Spleen (tissue), 11 donors: ENCODE results near the gene FEM1B. TPM values are rescaled to one million over a fixed set of nuclear protein-coding genes. Genes with fewer than 3 reads are reported as not detected.
"Not testable (repeated sequence)": the region's sequence is repeated elsewhere in the genome, so short reads cannot be mapped to it uniquely, and the experiment has no call there.

Experiments used
- DNase-seq: peaks from one replicate; pipeline ENCODE4 v3.0.0-alpha.2; 2020
- H3K27ac ChIP-seq, 8 donors: fragments of 200-600 bp; sonication (generic) in 7 of 8; 1 replicate in 4 of 8; 2 replicates in 4 of 8; pipeline versions ENCODE4 v1.5.0 to v1.8.0; 2016 to 2021; ENCODE audit warnings: inconsistent platforms in 4 of 8, mild to moderate bottlenecking in 4 of 8, moderate library complexity in 1 of 8
- H3K27me3 ChIP-seq, 7 donors: fragments of 200-600 bp; sonication (generic) in 6 of 7; replicated peaks in 1 of 7; 1 replicate in 4 of 7; 2 replicates in 3 of 7; pipeline versions ENCODE4 v1.5.0 to v1.8.0; 2016 to 2021; ENCODE audit warnings: inconsistent platforms in 3 of 7, mild to moderate bottlenecking in 1 of 7
- H3K36me3 ChIP-seq, 6 donors: fragments of 200-600 bp; sonication (generic) in 5 of 6; 1 replicate in 4 of 6; 2 replicates in 2 of 6; pipeline versions ENCODE4 v1.5.0 to v1.8.0; 2016 to 2021; ENCODE audit warnings: inconsistent platforms in 2 of 6
- H3K4me1 ChIP-seq, 6 donors: fragments of 200-600 bp; sonication (generic) in 5 of 6; 1 replicate in 3 of 6; 2 replicates in 3 of 6; pipeline versions ENCODE4 v1.5.0 to v1.8.0; 2016 to 2021; ENCODE audit warnings: inconsistent platforms in 3 of 6
- H3K4me3 ChIP-seq, 8 donors: fragments of 200-600 bp; sonication (generic) in 7 of 8; 1 replicate in 4 of 8; 2 replicates in 4 of 8; pipeline versions ENCODE4 v1.5.0 to v1.8.0; 2016 to 2021; ENCODE audit warnings: inconsistent platforms in 4 of 8, mild to moderate bottlenecking in 4 of 8, moderate library complexity in 2 of 8
- H3K9me3 ChIP-seq, 8 donors: fragments of 200-600 bp; sonication (generic) in 7 of 8; 1 replicate in 4 of 8; 2 replicates in 4 of 8; pipeline versions ENCODE4 v1.5.0 to v1.8.0; 2016 to 2021; ENCODE audit warnings: inconsistent platforms in 4 of 8
- CTCF ChIP-seq, 11 experiments: fragments of 200-600 bp in 7 of 11; fragments of 450-650 bp in 4 of 11; sonication (generic) in 4 of 11; IDR thresholded peaks in 8 of 11; conservative IDR thresholded peaks in 3 of 11; 1 replicate in 7 of 11; 2 replicates in 4 of 11; pipeline versions ENCODE4 v1.4.0 to v1.8.0; 2016 to 2021; ENCODE audit warnings: antibody characterized with exemption in 11 of 11, inconsistent platforms in 4 of 11, mild to moderate bottlenecking in 1 of 11
- POLR2A ChIP-seq, 3 donors: fragments of 450-650 bp; IDR thresholded peaks; one replicate each; pipeline ENCODE4 v1.5.1; 2017; ENCODE audit warnings: antibody characterized with exemption in 3 of 3, mild to moderate bottlenecking in 1 of 3
- POLR2AphosphoS5 ChIP-seq, 3 donors: sonication (generic); formaldehyde crosslinking; IDR thresholded peaks; one replicate each; pipeline ENCODE4 v1.5.1; 2017; ENCODE audit warnings: antibody characterized with exemption in 3 of 3
- WGBS, 5 donors: extraction: QIAGEN DNeasy Blood & Tissue Kit in 3 of 5; methylation state at CpG; one replicate each; pipeline versions ENCODE4 v1.1.5 to v1.1.7; 2013 to 2018; 5-methylcytosine and 5-hydroxymethylcytosine counted together
- intact Hi-C: fragments of 100-400 bp; cut with DNase I; formaldehyde crosslinking; loops from one replicate; pipeline ENCODE4 v1.15.0; 2023; ENCODE audit warnings: low total_unique reads
- polyA plus RNA-seq, 3 donors: library from polyadenylated mRNA; stranded (reverse); fragments of 200-250 nt; gene quantifications; one replicate each; pipeline ENCODE4 v1.2.1, GENCODE V29; 2013
- total RNA-seq, 7 donors: library from RNA; depleted of rRNA in 3 of 7; stranded (reverse); fragments of >200 nt in 3 of 7; fragmentation: NEBNext Ultra II Directional in 4 of 7; extraction: Animal tissue kit (Norgen Biotek cat#: 25700) in 4 of 7; gene quantifications; one replicate each; pipeline versions ENCODE4 v1.1.0 to v1.2.1, GENCODE V29; 2016 to 2021
- donor health status: healthy with polysubstance abuse.
- donor health status: DM: no; HTN: no; CAD: no; lungs with moderate emphysema.
- donor health status: DM: no; HTN: no; CAD: no.
- donor health status: Bipolar disorder and iron deficiency.
- donor health status: healthy.
- donor health status: DM: no; HTN: no; CAD: no.
- donor health status: DM: yes; HTN: yes; CAD: no.

FEM1B gene
- total and polyA plus RNA-seq, 10 donors = 6.2 to 63.5 (median 44.9) TPM

GRCh38 chr15:68232449-68232848 is 45.1 kb upstream of the FEM1B start:
- H3K4me1 ChIP-seq = peaks cover 13 to 51% (median 22%) of the 10 kb centered on the region in 6 donors
- no peaks in the 10 kb centered on the region for H3K36me3 ChIP-seq
- no peaks in the 10 kb centered on the region for H3K27me3 ChIP-seq
- no peak for DNase-seq
- TF ChIP-seq CTCF (IDR thresholded peaks at IDR 0.05 in 8 of 11, conservative IDR thresholded peaks at IDR 0.05 in 3 of 11) (no peak), POLR2AphosphoS5 (IDR thresholded peaks at IDR 0.05) (no peak), POLR2A (IDR thresholded peaks at IDR 0.05) (no peak)
- H3K9me3 ChIP-seq = no peaks in the 10 kb centered on the region
- intact Hi-C loops = loop anchor here (10.0 kb wide), 1 partner anchor 58 kb away; no protein-coding TSS in a partner anchor
- H3K27ac ChIP-seq = peak overlapping the region in 1 of 8 donors; percentile 24
- H3K4me3 ChIP-seq = no peak overlapping the region
- 77 to 90% (median 82%) methylated on average over 6 of the region's 6 CpGs for WGBS, 5 donors

DNA sequence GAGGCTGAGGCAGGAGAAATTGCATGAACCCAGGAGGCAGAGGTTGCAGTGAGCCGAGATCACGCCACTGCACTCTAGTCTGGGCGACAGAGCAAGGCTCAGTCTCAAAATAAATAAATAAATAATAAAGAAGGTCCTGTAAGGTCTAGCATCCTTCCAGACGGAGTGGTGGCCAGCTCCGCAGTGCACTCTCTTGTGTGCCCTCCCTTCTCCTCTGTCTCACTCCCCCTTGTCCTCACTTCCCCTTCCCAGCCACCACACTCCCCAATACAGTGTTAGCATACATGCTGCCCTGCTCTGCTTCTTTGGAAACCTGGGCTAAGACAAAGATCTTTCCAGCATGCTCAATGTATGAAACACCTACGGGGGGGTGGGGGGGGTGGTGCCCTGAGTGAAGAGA is 44.6 kb upstream of the FEM1B start:
- TF ChIP-seq POLR2A (IDR thresholded peaks at IDR 0.05) = no peak
- TF ChIP-seq CTCF (IDR thresholded peaks at IDR 0.05 in 8 of 11, conservative IDR thresholded peaks at IDR 0.05 in 3 of 11) = no peak
- TF ChIP-seq POLR2AphosphoS5 (IDR thresholded peaks at IDR 0.05) = no peak
- peaks cover 13 to 46% (median 20%) of the 10 kb centered on the region in 6 donors for H3K4me1 ChIP-seq
- peak; percentile 84 for DNase-seq
- H3K4me3 ChIP-seq = no peak overlapping the region
- H3K9me3 ChIP-seq = no peaks in the 10 kb centered on the region
- H3K27ac ChIP-seq = peak overlapping the region in 1 of 8 donors; percentile 24
- WGBS, 5 donors = 44 to 74% (median 70%) methylated on average over 6 of the region's 6 CpGs
- no peaks in the 10 kb centered on the region for H3K27me3 ChIP-seq
- intact Hi-C loops = loop anchor here (10.0 kb wide), 1 partner anchor 58 kb away; no protein-coding TSS in a partner anchor
- H3K36me3 ChIP-seq = no peaks in the 10 kb centered on the region

- H3K27me3 ChIP-seq = no peaks in the 10 kb centered on the region
- peaks cover 5 to 35% (median 9%) of the 10 kb centered on the region in 6 donors for H3K4me1 ChIP-seq
- H3K9me3 ChIP-seq = no peaks in the 10 kb centered on the region
- WGBS, 5 donors = 75 to 89% (median 79%) methylated on average over 6 of the region's 6 CpGs
- no peak for DNase-seq
- H3K36me3 ChIP-seq = no peaks in the 10 kb centered on the region
- TF ChIP-seq CTCF (IDR thresholded peaks at IDR 0.05 in 8 of 11, conservative IDR thresholded peaks at IDR 0.05 in 3 of 11) (no peak), POLR2A (IDR thresholded peaks at IDR 0.05) (no peak), POLR2AphosphoS5 (IDR thresholded peaks at IDR 0.05) (no peak)
- H3K4me3 ChIP-seq = no peak overlapping the region
- H3K27ac ChIP-seq = no peak overlapping the region
- intact Hi-C loops = loop anchor here (10.0 kb wide), 1 partner anchor 59 kb away; no protein-coding TSS in a partner anchor
These were observed 43.5 kb upstream of the FEM1B start for GRCh38 chr15:68234060-68234459.

GRCh38 chr15:68234520-68234919 is 43.0 kb upstream of the FEM1B start:
- not testable (repeated sequence) for DNase-seq, H3K36me3 ChIP-seq, H3K4me3 ChIP-seq, H3K27ac ChIP-seq, H3K27me3 ChIP-seq, H3K9me3 ChIP-seq
- WGBS, 5 donors = 91 to 99% (median 96%) methylated on average over 9 of the region's 9 CpGs
- H3K4me1 ChIP-seq = peaks cover 5 to 35% (median 9%) of the 10 kb centered on the region in 6 donors
- intact Hi-C loops = loop anchor here (10.0 kb wide), 1 partner anchor 60 kb away; no protein-coding TSS in a partner anchor
